EH (cell line): Measurements from ENCODE around the gene MRPL43.

Source experiments
- DNase-seq: peaks from one replicate; pipeline ENCODE4 v3.0.0-alpha.2; 2015; ENCODE audit warnings: low read depth

Gene MRPL43

DNA sequence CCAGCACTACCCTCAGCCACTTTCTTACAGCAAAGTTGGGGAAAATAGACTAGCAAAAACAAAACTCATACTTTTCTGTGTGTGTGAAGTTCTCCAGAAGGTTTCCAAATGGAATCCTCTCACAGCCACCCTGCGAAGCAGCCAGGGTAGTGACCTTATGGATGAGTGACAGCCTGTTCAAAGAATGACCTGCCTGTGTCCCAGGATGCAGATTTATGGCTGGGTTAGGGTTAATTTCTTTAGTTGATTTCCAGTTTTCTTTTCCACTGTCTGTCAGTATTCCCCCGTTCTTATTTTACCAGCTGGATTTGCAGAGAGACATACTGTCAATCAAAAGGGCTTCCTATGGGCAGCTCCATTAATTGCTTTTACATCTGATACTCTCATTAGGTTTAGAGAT, 20.4 kb downstream of the MRPL43 start:
- DNase-seq, result no peak

GRCh38 chr10:100965820-100966219, 21.5 kb downstream of the MRPL43 start:
- no peak for DNase-seq

GRCh38 chr10:100963826-100964225, 23.5 kb downstream of the MRPL43 start:
- no peak for DNase-seq

DNA sequence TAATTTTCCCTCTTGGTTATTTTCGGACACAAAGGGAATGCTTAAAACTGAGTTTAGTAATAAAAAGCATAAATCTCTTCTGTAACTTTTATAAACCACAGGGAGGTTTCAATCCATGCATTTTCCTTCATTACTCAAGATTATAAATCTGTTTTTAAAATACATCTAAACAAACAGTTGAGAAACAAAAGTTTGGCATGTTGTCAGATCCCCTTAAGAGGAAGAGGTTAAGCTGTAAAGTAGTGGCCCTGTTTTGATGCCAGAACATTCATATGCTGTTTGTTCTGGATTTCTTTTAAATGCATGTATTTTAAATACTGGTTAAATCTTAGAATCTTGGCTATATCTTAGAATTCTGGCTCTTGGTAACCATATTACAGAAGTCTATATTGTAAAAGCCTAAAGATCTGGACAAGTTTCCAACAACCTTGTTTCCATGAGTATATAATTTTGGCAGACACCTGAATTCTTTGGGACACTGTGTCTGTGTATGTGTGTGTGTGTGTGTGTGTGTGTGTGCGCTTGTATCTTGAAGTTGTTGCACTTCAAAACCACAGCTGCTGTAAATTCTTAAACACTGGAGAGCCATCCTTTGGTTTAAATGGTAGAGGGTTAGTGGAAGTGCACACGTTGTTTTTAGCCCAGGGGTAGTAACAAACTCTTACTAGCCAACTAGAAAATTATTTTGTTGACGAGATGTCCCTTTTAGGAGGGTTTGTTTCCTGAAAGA, 24.8 kb downstream of the MRPL43 start:
- no peak for DNase-seq

- DNase-seq, result no peak
Measured at GRCh38 chr10:100960251-100960650, 27.0 kb downstream of the MRPL43 start.

GRCh38 chr10:100948916-100949315, 38.4 kb downstream of the MRPL43 start:
- no peak for DNase-seq

DNA sequence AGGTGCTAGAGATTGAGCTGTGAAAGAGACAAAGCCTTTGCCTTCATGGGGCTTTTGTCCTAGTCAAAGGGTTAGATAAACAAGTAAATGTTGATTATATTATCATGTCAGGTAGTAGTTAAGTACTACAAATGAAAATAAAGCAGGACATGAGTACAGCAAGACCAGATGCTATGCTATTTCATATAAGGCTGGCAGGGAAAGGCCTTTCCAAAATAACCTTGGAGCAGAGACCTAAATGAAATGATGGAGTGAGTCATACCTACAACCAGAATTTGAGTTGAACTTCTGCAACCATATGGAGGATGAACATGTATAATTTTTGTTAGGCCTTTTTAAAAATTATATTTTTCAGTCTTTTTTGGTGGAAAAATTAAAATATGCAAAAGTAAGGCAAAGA, 41.5 kb downstream of the MRPL43 start:
- DNase-seq, result no peak

GRCh38 chr10:100943508-100943907, 43.8 kb downstream of the MRPL43 start:
- no peak for DNase-seq

DNA sequence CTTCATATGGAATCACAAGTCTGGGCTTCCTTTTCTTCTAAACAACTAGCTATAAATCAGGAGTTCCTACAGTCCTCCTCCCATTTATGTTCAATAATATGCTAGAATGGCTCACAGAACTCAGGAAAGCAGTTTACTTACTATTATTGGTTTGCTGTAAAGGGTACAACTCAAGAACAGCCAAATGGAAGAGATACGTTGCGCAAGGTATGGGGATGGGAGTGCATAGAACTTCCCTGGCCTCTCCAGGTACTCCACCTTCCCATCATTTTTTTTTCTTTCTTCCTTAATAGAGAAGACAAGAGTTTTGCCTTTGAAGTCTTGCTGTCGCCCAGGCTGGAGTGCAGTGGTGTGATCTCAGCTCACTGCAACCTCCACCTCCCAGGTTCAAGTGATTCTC, 45.1 kb downstream of the MRPL43 start:
- no peak for DNase-seq

DNA sequence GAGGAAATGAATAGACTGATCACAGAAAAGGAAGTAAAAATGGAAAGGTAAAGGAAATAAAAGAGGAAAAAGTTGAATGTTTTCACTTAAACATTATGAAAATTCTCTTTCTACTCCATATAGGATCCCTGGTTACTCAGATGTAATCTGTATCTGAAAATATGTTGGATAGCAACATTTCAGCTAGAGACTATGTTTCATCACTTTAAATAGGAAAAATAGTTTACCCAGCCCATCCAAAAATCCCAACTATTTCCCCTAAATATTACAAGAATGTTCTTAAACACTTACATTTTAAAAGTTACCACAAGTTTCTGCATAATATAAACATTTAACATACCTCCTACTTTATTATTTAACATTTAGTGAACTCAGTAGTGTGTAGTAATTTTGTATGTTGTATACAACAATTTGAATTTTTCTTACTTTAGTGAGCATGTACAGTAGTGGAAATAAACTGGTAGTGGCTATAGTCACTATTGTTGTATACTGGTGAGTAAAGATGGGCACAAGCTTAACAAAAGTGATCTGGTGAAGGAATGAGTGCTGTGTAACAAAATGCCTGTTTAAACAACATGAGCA, 47.4 kb downstream of the MRPL43 start:
- peak; percentile 82 for DNase-seq
